Astrocyte of the hippocampus (primary cell): ENCODE measurements around the gene THSD7A.
A peak's percentile ranks its signal among the peaks of the same experiment; 100 is the strongest.

Experiments used
- DNase-seq: peaks from one replicate; pipeline ENCODE4 v3.0.0; 2011; ENCODE audit warnings: low read depth, low spot score

THSD7A gene

GRCh38 chr7:11513460-11513859, 318.5 kb downstream of the THSD7A start:
- DNase-seq = no peak

- DNase-seq = no peak
Observed at GRCh38 chr7:11507929-11508328, 324.1 kb downstream of the THSD7A start.

- DNase-seq = no peak
Observed at GRCh38 chr7:11506417-11506816, 325.6 kb downstream of the THSD7A start.

- DNase-seq = no peak
Observed at GRCh38 chr7:11505471-11505985, 326.5 kb downstream of the THSD7A start.

GRCh38 chr7:11492307-11492706, 339.7 kb downstream of the THSD7A start:
- no peak for DNase-seq

GRCh38 chr7:11491811-11492210, 340.2 kb downstream of the THSD7A start:
- no peak for DNase-seq

GRCh38 chr7:11489280-11489679, 342.7 kb downstream of the THSD7A start:
- no peak for DNase-seq

GRCh38 chr7:11486271-11486670, 345.7 kb downstream of the THSD7A start:
- no peak for DNase-seq

GRCh38 chr7:11485636-11486035, 346.4 kb downstream of the THSD7A start:
- DNase-seq = no peak

- no peak for DNase-seq
Observed at GRCh38 chr7:11480143-11480542, 351.9 kb downstream of the THSD7A start.

GRCh38 chr7:11478882-11479281, 353.1 kb downstream of the THSD7A start:
- DNase-seq = no peak

GRCh38 chr7:11478426-11478825, 353.6 kb downstream of the THSD7A start:
- DNase-seq = no peak

GRCh38 chr7:11474902-11475585, 357.0 kb downstream of the THSD7A start:
- DNase-seq = no peak

- DNase-seq = no peak
Observed at GRCh38 chr7:11473807-11474424, 358.1 kb downstream of the THSD7A start.

- DNase-seq = no peak
Observed at GRCh38 chr7:11473220-11473619, 358.8 kb downstream of the THSD7A start.

GRCh38 chr7:11472646-11473045, 359.4 kb downstream of the THSD7A start:
- no peak for DNase-seq

GRCh38 chr7:11471255-11471654, 360.7 kb downstream of the THSD7A start:
- no peak for DNase-seq

- peak; percentile 21 for DNase-seq
Observed at GRCh38 chr7:11469028-11469745, 362.8 kb downstream of the THSD7A start.

- DNase-seq = no peak
Observed at GRCh38 chr7:11466517-11467105, 365.4 kb downstream of the THSD7A start.

- no peak for DNase-seq
Observed at GRCh38 chr7:11464624-11465023, 367.4 kb downstream of the THSD7A start.

GRCh38 chr7:11461946-11462345, 370.1 kb downstream of the THSD7A start:
- DNase-seq = no peak
